Measurements from ENCODE around the gene SEMA3D.

The SEMA3D gene

GRCh38 chr7:84985073-84985784 is 201.6 kb downstream of the SEMA3D start:
- no peak for DNase-seq (ENCODE audit: low read depth)

- no peak for DNase-seq (ENCODE audit: low read depth)
Observed at GRCh38 chr7:84982199-84982598, 204.7 kb downstream of the SEMA3D start.

GRCh38 chr7:84981055-84981976 is 205.5 kb downstream of the SEMA3D start:
- DNase-seq (ENCODE audit: low read depth): no peak

GRCh38 chr7:84975586-84976185 is 211.2 kb downstream of the SEMA3D start:
- no peak for DNase-seq (ENCODE audit: low read depth)

GRCh38 chr7:84971360-84971759 is 215.5 kb downstream of the SEMA3D start:
- no peak for DNase-seq (ENCODE audit: low read depth)

DNA sequence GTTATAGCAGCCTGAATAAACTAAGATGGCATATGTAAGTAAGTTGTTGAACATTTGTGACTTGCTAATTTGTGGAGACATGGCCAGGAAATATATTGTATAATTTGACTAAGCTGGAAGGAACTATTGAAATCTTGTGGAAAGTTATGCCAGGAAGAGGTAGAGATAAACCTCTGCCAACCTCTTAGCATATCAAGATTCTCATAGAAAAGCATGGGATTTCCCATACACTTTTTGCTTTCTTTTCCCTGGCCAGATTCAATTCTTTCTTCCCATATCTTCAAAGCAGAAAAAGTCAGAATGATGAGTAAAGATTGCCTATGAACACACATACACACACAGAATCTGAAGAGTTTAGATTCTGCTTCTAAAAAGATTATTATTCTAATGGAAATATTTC is 216.2 kb downstream of the SEMA3D start:
- no peak for DNase-seq (ENCODE audit: low read depth)

DNA sequence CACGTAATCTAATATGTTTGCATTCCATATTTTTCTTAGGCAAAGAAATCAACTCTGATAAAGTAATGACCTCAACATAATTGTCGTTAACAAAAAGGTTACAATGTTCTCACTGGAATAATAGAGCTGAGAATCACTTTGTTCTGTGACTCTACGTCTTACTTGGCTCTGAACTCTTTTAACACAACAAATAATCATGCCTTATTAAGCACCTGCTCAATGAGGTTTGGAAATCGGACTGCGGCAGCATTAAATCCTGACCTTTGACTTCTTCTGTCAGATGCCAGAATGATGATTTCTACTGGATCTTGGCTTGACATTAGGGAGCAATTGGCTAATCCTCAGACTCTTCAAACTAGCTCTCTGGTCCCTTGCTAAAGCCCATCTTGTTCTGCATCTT is 233.6 kb downstream of the SEMA3D start:
- DNase-seq (ENCODE audit: low read depth): no peak

- no peak for DNase-seq (ENCODE audit: low read depth)
Observed at GRCh38 chr7:84950836-84951235, 236.0 kb downstream of the SEMA3D start.

DNA sequence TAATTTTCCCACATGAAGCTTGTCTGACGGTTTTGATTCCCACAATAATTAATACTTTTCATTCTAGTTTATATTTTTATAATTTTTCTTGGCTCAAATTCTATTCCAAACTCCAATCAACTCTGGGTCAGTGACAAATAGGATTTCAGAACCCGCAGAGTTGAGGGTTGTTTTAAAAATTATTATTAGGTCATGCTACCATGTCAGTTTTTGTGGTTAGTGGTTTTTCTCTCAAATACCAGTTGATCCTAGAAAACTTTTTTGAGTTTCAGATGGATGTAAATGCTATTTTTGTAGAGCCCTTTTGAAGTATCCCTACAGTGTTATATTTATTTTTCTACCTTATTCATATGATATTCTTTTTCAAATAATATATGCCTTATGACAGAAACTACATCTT is 237.4 kb downstream of the SEMA3D start:
- DNase-seq (ENCODE audit: low read depth): no peak

GRCh38 chr7:84949067-84949466 is 237.8 kb downstream of the SEMA3D start:
- no peak for DNase-seq (ENCODE audit: low read depth)

DNA sequence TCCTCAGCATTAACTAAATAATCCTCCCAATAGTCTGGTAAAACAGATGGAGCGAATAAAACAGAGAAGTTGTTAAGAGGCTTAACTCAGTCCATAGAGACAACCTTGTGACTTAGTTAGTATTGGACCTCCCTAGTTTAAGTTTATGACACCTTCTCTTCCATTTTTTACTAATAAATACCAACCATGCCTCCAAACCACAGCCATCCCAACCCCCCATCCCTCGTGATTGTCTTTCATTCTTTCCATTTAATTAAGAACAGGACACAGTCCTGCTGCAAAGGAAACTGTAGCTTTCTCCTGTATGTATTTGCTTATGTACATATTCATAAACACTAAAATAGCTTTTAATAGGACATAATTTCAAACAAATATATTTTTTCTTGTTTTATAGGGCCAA is 238.2 kb downstream of the SEMA3D start:
- no peak for DNase-seq (ENCODE audit: low read depth)

GRCh38 chr7:84946549-84946948 is 240.3 kb downstream of the SEMA3D start:
- DNase-seq (ENCODE audit: low read depth): no peak
